GM21717 (cell line): ENCODE data around the gene KIF22.
"Not testable (repeated sequence)": the region's sequence is repeated elsewhere in the genome, so short reads cannot be mapped to it uniquely, and the experiment has no call there.

Experiments
- ATAC-seq: cut with Tn5 transposase; IDR thresholded peaks from one replicate; pipeline ENCODE4 v1.9.1; 2021; ENCODE audit warnings: mild to moderate bottlenecking, moderate library complexity; ENCODE audit not compliant: unreplicated experiment

The KIF22 gene

GRCh38 chr16:29765167-29766032 lies 25.2 kb upstream of the KIF22 start:
- ATAC-seq: no peak

GRCh38 chr16:29766571-29766970 lies 24.0 kb upstream of the KIF22 start:
- ATAC-seq: no peak

GRCh38 chr16:29767062-29767461 lies 23.5 kb upstream of the KIF22 start:
- ATAC-seq: no peak

- ATAC-seq: no peak
Measured at GRCh38 chr16:29769507-29769906, 21.0 kb upstream of the KIF22 start.

- ATAC-seq: no peak
Measured at GRCh38 chr16:29770250-29770929, 20.2 kb upstream of the KIF22 start.

DNA sequence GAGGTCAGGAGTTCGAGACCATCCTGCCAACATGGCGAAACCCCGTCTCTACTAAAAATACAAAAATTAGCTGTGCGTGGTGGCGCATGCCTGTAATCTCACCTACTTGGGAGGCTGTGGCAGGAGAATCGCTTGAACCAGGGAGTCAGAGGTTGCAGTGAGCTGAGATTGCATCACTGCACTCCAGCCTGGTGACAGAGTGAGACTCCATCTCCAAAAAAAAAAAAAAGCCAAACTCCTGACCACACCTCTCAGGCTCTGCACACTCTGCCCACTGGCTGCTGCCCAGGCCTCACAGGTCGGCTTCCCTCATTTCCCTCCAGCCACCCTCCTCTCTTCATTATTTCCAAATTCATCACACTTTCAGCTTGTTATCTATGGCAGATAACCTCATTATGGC lies 18.2 kb upstream of the KIF22 start:
- not testable (repeated sequence) for ATAC-seq

GRCh38 chr16:29774730-29775129 lies 15.8 kb upstream of the KIF22 start:
- ATAC-seq: no peak

DNA sequence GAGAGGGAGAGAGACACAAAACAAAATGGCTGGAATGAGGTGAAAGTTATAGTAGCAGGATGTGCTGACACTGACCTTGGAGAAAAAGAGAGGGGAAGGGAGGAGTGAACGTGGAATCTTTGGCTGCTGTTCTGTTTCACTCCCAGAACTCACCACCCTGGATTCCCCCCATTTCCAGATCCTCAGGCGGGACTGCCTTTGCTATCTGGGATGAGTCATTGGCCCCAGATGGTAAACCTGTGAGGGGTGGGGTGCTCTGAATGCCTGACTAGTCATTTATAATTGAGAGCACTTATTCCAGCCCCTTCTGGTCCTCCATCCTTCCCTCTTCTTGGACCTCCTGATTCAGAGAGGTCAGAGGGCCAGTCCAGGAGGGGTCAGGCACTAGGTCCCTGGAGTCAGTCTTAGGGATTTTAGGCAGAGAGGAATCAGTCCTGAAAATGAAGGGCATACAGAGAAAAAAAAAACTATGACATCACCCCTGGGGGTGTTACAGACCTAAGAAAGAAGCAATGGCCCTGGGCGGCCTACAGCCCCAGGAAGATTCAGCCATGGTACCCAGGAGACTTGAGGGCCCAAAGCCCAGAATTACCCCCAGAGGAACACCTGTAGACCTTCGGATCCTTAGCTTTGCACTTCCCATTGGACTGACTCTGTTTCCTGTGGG lies 14.7 kb upstream of the KIF22 start:
- no peak for ATAC-seq

DNA sequence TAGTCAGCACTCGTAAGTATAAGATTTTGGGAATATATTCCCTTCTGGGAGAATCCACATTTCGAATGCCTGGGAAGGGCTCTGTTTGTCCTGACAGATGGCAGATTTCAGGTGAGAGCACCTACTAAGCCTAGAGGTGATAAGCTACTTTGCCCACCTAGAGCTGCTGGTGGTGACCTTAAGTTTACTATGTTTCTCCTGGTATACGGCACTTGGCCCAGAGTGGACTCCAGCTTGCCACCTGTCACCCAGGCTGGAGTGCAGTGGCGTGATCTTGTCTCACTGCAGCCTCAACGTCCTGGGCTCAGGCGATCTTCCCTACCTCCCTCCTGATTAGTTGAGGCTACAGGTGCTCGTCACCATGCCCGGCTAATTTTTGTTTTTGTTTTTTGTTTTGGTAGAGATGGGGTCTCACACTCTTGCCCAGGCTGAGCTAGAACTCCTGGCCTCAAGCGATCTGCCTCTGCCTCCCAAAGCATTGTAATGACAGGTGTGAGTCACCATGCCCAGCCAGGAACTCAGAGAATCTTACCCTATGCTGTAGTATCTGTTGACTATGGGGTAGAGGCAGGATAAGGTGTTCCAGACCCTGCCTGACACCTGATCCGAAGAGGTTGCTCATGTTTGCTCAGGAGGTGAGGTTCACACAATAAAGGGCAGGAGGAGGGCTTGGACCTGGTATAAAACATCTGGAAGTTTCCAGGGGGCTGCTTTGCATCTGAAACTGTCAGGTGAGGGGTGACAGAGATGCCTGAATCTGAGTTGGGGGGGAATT lies 12.8 kb upstream of the KIF22 start, which contains the start of gene ZG16:
Gene ZG16, plus strand, starts transcription at position 681 of the 775 bp plus-strand sequence. CDS start 1,011 bp downstream, outside the sequence.
- no peak for ATAC-seq

- ATAC-seq: no peak
Measured at GRCh38 chr16:29779474-29779873, 11.1 kb upstream of the KIF22 start.

- not testable (repeated sequence) for ATAC-seq
Measured at GRCh38 chr16:29783094-29783953, 7.2 kb upstream of the KIF22 start.

- ATAC-seq: no peak
Measured at GRCh38 chr16:29784157-29784556, 6.4 kb upstream of the KIF22 start.

DNA sequence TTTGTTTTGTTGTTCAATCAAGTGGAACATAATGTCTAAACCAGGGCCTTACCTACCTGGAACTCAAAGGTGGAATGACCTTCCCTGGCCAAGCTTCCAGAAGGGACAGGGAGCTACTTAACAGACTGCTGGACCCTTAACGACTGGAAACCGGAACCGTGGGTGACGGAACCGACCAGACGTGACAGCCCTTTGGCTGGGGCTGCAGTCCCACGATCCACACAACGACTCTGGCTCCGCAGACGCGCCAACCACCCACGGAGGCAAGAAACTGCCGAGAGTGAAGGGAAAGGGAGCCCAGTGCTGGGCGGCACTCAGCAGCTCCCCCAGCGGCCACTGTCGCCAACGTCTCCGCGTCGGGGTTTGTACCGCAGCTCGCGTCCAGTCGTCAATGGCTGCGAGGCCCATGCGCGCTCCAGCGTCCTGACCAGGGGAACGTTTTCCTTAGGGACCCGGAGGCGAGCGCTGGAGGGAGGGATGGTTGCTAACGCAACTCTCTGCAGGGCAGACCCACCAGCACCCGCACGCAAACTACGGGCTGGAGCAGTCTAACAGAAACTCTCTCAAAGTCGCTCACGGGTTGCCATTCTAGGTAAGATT lies 5.5 kb upstream of the KIF22 start:
- peak; percentile 47 for ATAC-seq

GRCh38 chr16:29787155-29787554 lies 3.4 kb upstream of the KIF22 start:
- ATAC-seq: not testable (repeated sequence)

DNA sequence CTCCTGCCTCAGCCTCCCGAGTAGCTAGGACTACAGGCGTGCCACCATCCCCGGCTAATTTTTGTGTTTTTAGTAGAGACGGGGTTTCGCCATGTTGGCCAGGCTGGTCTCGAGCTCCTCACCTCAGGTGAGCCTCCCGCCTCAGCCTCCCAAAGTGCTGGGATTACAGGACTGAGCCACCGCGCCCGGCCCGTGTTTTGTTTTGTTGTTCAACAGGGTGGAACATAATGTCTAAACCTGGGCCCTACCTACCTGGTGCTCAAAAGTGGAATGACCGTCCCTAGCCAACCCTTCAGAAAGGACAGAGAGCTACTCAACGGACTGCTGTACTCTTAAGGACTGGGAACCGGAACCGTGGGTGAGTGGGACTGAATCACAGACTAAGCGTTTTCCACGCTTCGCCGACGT lies 772 bp upstream of the KIF22 start:
- ATAC-seq: no peak

- ATAC-seq: peak; percentile 29
Measured at GRCh38 chr16:29790949-29791844, 646 bp downstream of the KIF22 start.

- no peak for ATAC-seq
Measured at GRCh38 chr16:29791845-29792807, 1.6 kb downstream of the KIF22 start.
